GM10248 (cell line): ENCODE measurements around the gene BASP1.

Experiments used
- CTCF ChIA-PET: fragments of 300-600 bp; sonication (Branson Sonifier 250); formaldehyde crosslinking; extraction: SDS; loops from one replicate; lab custom pipeline; 2021; ENCODE audit warnings: antibody characterized with exemption; lab: Yijun Ruan, JAX
- POLR2A ChIA-PET: fragments of 350-650 bp; sonication (Branson Sonifier 250); formaldehyde crosslinking; extraction: SDS; loops from one replicate; lab custom pipeline; 2020; ENCODE audit warnings: antibody characterized with exemption; lab: Yijun Ruan, JAX
- DNase-seq: peaks from one replicate; pipeline ENCODE4 v3.0.0; 2012; ENCODE audit errors: extremely low spot score
- TF ChIP-seq, protein P1 (sequence below): IDR thresholded peaks from 2 replicates; pipeline ENCODE4 v1.5.1; 2012; ENCODE audit warnings: mild to moderate bottlenecking, low read depth; ENCODE audit errors: extremely low read depth, missing control alignments, control extremely low read depth

Gene BASP1

GRCh38 chr5:17230808-17231525 lies 13.5 kb downstream of the BASP1 start:
- TF ChIP-seq, protein P1, sequence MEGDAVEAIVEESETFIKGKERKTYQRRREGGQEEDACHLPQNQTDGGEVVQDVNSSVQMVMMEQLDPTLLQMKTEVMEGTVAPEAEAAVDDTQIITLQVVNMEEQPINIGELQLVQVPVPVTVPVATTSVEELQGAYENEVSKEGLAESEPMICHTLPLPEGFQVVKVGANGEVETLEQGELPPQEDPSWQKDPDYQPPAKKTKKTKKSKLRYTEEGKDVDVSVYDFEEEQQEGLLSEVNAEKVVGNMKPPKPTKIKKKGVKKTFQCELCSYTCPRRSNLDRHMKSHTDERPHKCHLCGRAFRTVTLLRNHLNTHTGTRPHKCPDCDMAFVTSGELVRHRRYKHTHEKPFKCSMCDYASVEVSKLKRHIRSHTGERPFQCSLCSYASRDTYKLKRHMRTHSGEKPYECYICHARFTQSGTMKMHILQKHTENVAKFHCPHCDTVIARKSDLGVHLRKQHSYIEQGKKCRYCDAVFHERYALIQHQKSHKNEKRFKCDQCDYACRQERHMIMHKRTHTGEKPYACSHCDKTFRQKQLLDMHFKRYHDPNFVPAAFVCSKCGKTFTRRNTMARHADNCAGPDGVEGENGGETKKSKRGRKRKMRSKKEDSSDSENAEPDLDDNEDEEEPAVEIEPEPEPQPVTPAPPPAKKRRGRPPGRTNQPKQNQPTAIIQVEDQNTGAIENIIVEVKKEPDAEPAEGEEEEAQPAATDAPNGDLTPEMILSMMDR: no peak
- POLR2A ChIA-PET: no interaction called here
- CTCF ChIA-PET: interaction anchor here (0.9 to 3.0 kb wide), 3 partner anchors 7 to 13 kb away, joined by 4 to 9 read pairs (median 4); no protein-coding TSS in a partner anchor
- no peak for DNase-seq

- TF ChIP-seq, protein P1: no peak
- CTCF ChIA-PET: interaction anchor here (0.8 to 3.2 kb wide), 11 partner anchors 8 to 73 kb away, joined by 3 to 11 read pairs (median 4); no protein-coding TSS in a partner anchor
- POLR2A ChIA-PET: no interaction called here
- DNase-seq: no peak
Observed at GRCh38 chr5:17232405-17232804, 15.0 kb downstream of the BASP1 start.

GRCh38 chr5:17233488-17233887 lies 16.1 kb downstream of the BASP1 start:
- TF ChIP-seq, protein P1: no peak
- POLR2A ChIA-PET: no interaction called here
- CTCF ChIA-PET: interaction anchor here (1.0 to 3.2 kb wide), 6 partner anchors 9 to 72 kb away, joined by 3 to 11 read pairs (median 5); no protein-coding TSS in a partner anchor
- DNase-seq: no peak

- DNase-seq: no peak
- ChIA-PET CTCF (interaction anchor here (1.3 to 3.2 kb wide), 6 partner anchors 8 to 43 kb away, joined by 3 to 11 read pairs (median 4); no protein-coding TSS in a partner anchor), POLR2A (no interaction called here)
- TF ChIP-seq, protein P1: no peak
Observed at GRCh38 chr5:17234374-17234773, 16.9 kb downstream of the BASP1 start.

GRCh38 chr5:17235731-17236330 lies 18.4 kb downstream of the BASP1 start:
- CTCF ChIA-PET: interaction anchor here (1.1 to 5.4 kb wide), 6 partner anchors 10 to 45 kb away, joined by 3 to 33 read pairs (median 4); no protein-coding TSS in a partner anchor
- POLR2A ChIA-PET: no interaction called here
- TF ChIP-seq, protein P1: no peak
- DNase-seq: no peak

DNA sequence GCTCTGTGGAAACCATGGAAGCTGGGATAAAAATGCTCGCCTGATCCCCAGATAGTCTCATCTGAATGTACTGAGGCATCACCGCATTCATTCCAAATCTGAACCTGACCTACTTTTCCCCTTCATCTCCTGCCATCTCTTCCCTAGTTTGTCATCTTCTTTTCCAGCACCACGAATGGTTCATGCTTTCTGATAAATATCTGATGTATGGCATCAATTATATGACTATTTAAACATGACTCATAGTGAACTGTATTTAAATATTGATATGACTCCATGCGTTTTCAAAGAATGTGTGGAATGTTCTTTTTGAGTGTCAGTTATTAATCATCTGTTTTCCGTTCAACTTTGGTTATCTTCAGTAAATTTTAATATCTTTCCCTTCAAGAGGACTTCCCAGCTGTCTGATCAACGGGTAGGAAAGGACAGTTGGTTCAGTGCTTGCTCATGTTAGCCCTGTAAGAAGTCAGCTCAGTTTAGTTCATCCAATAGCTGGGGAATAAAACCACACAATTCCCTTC lies 21.1 kb downstream of the BASP1 start:
- DNase-seq: no peak
- ChIA-PET CTCF (interaction anchor here (1.1 to 5.4 kb wide), 5 partner anchors 10 to 22 kb away, joined by 3 to 33 read pairs (median 6); no protein-coding TSS in a partner anchor), POLR2A (no interaction called here)

More for the DNA sequence above, 21.1 kb downstream of the BASP1 start:
- TF ChIP-seq, protein P1: no peak
